Stimulated activated CD4-positive, alpha-beta T cell treated with anti-CD3 and anti-CD28 coated beads, Interleukin-15, amount 100 ng/mL, for 48 hours (primary cell): ENCODE results near the gene SDK2.

ENCODE experiments used
- DNase-seq, 2 donors: peaks; one replicate each; pipeline ENCODE4 v3.0.0-alpha.2; 2020; ENCODE audit warnings: low read depth in 2 of 2

SDK2 gene

GRCh38 chr17:73634629-73635028 lies 9.6 kb downstream of the SDK2 start:
- DNase-seq: no peak

- no peak for DNase-seq
Observed at GRCh38 chr17:73633736-73634135, 10.5 kb downstream of the SDK2 start.

DNA sequence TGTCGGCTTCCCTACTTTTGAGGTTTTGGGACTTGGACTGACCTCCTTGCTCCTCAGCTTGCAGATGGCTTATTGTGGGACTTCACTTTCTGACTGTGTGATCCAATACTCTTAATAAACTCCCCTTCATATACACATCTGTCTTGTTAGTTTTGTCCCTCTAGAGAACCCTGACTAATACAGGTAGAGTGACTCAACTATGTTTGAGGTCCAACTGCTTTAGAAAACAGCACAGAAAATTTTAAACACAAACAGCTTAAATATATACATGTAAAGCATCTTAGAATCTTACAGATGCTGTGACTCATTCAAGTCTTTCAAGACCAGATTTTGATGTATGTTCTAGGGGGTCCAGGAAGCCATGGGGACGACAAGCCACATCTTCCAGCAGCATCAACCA lies 11.7 kb downstream of the SDK2 start:
- no peak for DNase-seq

- no peak for DNase-seq
Observed at GRCh38 chr17:73630965-73631595, 13.2 kb downstream of the SDK2 start.

DNA sequence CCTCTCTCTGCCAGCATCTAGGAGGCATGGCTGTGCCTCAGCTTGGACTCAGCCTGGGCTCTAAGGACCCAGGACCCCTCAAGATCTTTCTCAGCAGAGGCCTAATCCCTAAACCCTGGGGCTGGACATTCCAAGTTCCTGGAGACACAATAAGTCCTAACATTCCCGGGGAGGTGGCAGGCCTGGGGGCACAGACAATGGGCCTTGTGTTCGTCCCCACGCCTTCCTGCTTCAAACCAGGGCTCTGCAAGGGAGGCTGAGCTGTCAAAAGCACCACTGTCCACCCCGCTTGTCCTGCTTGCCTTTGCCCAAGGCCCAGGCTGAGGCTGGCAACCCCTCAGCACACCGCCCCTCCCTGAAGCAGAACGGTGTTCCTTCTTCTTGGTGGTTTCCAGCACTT lies 13.7 kb downstream of the SDK2 start:
- no peak for DNase-seq

GRCh38 chr17:73628642-73629552 lies 15.3 kb downstream of the SDK2 start:
- DNase-seq: no peak

GRCh38 chr17:73625991-73626673 lies 18.1 kb downstream of the SDK2 start:
- DNase-seq: no peak

- DNase-seq: no peak
Observed at GRCh38 chr17:73625006-73625405, 19.2 kb downstream of the SDK2 start.

- no peak for DNase-seq
Observed at GRCh38 chr17:73624496-73624988, 19.7 kb downstream of the SDK2 start.

DNA sequence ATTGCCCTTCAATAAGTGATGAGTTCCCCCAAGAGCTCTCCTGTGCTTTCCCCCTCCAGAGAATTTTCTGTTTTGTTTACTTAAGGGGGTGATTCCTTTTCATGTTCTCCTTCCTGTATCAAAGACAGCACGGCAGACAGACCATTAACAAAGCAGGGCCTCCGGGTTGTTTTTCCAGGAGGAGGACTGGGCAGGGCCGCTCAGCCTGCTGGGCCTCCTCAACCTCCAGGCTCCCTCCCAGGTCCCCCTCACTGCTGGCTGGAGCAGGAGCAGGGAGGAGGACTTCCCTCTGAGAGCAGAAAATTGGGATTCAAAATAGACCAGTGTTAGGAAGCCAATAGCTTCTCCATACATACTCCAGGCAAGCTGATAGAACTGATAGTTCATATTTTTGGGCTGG lies 20.4 kb downstream of the SDK2 start:
- DNase-seq: no peak

- no peak for DNase-seq
Observed at GRCh38 chr17:73623247-73623646, 21.0 kb downstream of the SDK2 start.

DNA sequence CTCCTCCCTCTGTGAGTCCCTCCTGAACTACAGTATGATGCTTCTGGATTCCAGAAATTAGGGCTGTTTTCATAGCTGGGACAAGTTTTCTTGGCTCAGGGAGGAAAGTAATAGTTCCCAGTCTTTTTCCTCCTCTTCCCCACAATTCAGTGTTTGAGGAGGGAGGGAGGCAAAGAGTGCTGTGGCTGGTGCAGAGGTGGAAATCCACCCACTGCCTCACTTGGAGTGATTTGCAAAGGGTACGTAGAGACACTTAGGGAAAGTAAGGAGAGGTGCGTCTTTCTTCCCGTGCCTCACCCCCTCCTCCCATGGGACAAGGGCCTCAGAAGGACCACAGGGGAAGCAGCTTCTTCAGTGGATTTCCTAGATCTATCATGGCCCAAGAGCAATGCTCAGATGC lies 21.9 kb downstream of the SDK2 start:
- no peak for DNase-seq

DNA sequence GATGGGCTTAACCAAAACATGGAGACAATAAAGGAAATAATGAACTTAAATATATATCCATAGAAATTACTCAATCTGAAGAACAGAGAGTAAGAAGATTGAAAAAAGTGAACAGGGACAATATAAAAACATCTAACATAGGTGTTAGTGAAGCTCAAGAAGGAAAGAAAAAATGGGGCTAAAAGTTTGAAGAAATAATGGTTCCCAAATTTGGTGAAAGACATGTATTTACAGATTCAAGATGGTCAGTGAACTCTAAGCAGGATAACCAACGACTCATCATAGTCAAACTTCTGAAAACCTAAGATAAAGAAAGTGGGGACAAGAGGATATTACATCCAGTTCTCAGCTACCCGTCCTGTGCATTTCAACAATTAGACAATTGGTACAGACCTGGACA lies 22.6 kb downstream of the SDK2 start:
- no peak for DNase-seq

- no peak for DNase-seq
Observed at GRCh38 chr17:73620414-73620813, 23.8 kb downstream of the SDK2 start.

DNA sequence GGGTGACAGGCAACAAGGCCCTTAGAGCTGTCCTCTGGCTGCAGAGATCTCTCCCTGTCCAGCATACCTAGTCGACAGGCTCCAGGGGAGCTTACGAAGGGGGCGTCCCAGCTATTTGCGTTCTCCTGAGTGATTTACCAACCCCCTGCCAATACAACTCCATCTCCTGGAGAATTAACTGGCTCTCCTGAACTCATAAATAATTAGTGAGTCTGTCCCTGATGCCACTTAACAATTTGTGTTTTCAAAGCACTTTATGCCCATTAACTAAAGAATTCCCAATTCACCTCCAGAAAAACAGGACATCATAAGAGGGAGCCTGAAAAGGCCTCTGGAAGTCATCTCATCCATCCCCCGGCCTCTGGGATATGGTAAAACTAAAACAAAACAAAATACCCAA lies 26.7 kb downstream of the SDK2 start:
- DNase-seq: no peak

DNA sequence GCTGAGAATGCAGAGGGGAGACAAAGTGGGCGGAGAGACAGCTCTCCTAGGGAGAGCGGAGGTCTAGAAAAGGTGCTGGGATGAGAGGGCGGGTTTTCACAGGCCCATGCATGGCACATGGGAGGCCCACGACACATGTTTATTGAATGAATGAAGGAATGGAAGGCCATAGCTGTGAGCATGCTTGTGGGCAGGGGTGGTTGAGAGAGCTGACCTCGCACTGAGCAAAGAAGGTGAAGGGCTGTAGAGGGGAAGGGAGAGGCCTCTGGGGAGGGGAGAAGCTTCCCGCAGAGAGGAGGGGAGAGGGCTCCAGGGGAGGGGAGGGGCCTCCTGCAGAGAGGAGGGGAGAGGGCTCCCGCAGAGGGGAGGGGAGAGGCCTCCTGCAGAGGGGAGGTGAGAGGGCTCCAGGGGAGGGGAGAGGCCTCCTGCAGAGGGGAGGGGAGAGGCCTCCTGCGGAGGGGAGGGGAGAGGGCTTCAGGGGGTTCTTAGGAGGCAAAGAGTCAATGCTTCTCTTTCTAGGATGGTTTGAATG lies 27.3 kb downstream of the SDK2 start:
- DNase-seq: no peak

DNA sequence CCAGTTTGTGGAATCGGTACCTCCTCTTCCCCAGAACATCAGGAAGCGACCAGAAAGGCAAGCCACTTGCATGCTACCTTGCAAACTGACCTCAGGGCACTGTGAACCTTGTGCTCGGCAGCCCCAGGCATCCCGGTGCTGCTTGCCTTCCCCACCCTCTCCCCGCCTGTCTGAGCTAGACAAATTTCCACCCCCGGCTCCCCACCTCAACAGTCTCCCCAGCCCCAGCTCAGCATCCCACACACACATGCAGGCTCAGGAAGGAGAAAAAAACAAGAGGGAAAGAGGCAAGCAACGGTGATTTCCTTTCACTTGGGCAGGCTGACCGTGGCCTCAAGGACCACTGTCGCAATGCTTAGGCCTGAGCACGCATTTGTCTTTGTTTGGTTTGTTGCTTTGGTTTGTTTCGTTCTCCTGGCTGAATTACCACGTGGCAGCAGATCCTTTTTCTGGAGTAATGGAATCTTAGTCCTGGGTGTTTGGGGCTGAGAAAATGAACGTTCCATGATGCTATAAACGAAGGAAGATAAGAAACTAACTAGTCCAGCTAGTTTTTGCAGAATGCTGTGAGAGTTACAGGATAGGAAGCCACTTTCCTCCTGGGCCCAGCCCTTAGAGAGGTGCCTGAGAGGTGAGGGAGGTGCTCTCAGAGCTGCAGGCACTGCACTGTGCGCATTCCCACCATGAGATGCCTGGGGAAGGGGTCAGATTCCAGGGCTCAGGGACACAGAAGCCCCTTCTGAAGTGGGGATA lies 27.9 kb downstream of the SDK2 start:
- DNase-seq: no peak

GRCh38 chr17:73614256-73614655 lies 30.0 kb downstream of the SDK2 start:
- DNase-seq: no peak

- no peak for DNase-seq
Observed at GRCh38 chr17:73613271-73614233, 30.7 kb downstream of the SDK2 start.

DNA sequence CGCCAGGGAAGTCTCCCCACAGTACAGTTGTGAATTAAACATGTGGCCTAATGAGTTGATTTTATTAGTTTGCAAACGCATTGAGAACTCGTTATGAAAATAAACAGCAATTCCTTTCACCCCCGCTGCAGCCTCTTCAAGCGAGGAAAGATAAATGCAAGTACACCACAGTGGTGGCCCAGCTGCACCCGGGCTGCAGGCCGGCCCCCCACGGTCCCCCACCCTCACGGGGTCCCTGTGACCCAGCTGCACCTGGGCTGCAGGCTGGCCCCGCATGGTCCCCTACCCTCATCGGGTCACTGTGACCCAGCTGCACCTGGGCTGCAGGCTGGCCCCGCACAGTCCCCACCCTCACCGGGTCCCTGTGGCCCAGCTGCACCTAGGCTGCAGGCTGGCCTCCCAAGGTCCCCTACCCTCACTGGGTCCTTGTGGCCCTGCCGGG lies 32.2 kb downstream of the SDK2 start:
- no peak for DNase-seq
